ENCODE data around the gene CAP2. TPM values are rescaled to one million over a fixed set of nuclear protein-coding genes. Genes with fewer than 3 reads are reported as not detected.
"Not testable (repeated sequence)": the region's sequence is repeated elsewhere in the genome, so short reads cannot be mapped to it uniquely, and the experiment has no call there.

CAP2 gene
- total RNA-seq, 1 experiment from 2014 or later: 11.3 TPM

DNA sequence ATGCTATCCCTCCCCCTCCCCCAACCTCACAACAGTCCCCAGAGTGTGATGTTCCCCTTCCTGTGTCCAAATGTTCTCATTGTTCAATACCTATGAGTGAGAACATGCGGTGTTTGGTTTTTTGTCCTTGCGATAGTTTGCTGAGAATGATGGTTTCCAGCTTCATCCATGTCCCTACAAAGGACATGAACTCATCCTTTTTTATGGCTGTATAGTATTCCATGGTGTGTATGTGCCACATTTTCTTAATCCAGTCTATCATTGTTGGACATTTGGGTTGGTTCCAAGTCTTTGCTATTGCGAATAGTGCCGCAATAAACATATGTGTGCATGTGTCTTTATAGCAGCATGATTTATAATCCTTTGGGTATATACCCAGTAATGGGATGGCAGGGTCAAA, 152.3 kb downstream of the CAP2 start:
- not testable (repeated sequence) for H3K4me3 ChIP-seq (ENCODE audit: insufficient read depth, low read depth, low read length); H3K36me3 ChIP-seq (replicated peaks; ENCODE audit: control insufficient read depth, insufficient read depth, low read length); DNase-seq; H3K27me3 ChIP-seq (ENCODE audit: control insufficient read depth, insufficient read depth, low read length)

DNA sequence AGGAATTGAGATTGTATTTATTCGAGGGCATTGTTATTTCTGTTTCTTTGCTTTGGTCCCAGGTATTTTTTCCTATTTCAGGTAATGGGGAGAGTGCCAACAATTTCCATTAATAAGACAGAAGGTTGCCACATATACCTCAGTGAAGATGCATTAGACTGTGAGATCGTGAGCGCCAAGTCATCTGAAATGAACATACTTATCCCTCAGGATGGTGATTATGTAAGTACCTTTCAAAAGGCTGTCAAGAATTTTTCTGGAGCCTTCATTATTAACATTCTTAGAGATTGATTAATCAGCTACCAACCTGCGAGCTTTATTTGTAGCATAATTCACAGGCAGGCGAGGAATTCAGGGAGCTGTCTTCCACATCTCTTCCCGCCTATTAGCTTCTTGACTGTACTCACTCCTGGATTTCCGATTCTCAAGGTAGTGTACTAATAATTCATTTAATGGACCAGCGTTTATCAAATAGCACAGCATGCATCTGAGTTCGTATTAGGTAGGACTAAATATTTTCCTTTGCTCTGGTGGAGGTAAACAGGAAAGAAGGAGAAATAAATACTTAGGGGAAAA, 158.1 kb downstream of the CAP2 start:
- H3K4me3 ChIP-seq (ENCODE audit: insufficient read depth, low read depth, low read length): no peak overlapping the region
- no peaks in the 10 kb centered on the region for H3K27me3 ChIP-seq (ENCODE audit: control insufficient read depth, insufficient read depth, low read length)
- H3K36me3 ChIP-seq (replicated peaks; ENCODE audit: control insufficient read depth, insufficient read depth, low read length): no peaks in the 10 kb centered on the region; the same call in 1 of the 2 replicates
- DNase-seq: no peak

DNA sequence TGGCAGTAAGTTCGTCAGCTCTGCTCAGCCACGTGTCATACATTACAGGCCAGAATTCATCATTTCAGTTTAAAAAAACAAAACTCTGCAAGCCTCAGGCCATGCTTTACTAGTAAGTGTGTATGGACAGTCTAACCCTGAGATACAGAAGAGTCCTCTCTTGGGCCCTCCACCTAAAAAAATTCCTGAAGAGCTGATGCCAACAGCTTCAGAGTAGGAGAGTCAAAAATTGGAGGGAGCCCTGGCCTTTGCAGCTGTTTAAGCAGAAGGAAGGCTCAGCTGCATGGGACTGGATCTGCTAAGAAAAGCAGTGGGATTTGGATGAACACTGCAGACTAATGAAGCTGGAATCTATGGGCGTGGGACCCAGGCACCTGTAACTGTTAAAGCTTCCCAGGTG, 159.5 kb downstream of the CAP2 start:
- Histone ChIP-seq H3K36me3 (replicated peaks; ENCODE audit: control insufficient read depth, insufficient read depth, low read length) (no peaks in the 10 kb centered on the region), H3K27me3 (ENCODE audit: control insufficient read depth, insufficient read depth, low read length) (no peaks in the 10 kb centered on the region), H3K4me3 (ENCODE audit: insufficient read depth, low read depth, low read length) (no peak overlapping the region)
- no peak for DNase-seq

DNA sequence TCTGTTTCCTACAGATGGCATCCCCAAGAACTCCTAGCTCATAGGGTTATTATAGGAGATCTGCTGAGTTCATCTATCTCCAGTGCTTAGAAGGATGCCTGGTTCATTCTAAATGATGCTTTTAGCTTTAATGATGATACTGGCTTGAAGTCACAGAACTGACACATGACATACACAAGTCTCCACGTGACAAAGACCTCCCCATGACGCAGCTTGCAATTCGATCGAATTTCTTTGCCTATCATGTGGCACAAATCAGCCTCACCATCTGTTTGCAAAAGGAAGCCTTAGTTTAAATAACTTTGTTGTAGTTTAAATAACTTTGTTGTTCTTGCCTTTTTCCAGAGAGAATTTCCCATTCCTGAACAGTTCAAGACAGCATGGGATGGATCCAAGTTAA, 162.6 kb downstream of the CAP2 start:
- no peak for DNase-seq
- Histone ChIP-seq H3K27me3 (ENCODE audit: control insufficient read depth, insufficient read depth, low read length) (no peaks in the 10 kb centered on the region), H3K36me3 (replicated peaks; ENCODE audit: control insufficient read depth, insufficient read depth, low read length) (no peaks in the 10 kb centered on the region), H3K4me3 (ENCODE audit: insufficient read depth, low read depth, low read length) (no peak overlapping the region)

DNA sequence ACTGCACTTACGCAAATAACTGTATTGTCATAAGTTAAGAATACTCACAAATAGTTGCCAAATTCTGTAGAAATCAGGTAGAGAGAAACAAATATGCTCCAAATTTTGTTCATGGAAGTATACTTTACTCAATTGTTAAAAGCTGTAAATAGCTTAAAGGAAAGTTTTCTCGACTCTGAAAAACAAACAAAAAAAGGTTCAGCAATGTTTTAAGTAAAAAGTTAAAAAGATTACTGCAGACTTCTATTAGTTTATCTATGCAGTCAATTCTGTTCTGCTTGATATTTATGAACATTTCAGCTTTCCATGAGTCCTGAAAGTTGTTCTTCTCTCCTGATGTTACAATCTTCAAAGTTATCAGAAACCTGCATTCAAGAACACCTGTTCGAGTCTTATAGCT, 169.2 kb downstream of the CAP2 start:
- H3K4me3 ChIP-seq (ENCODE audit: insufficient read depth, low read depth, low read length): no peak overlapping the region
- no peak for DNase-seq
- no peaks in the 10 kb centered on the region for H3K27me3 ChIP-seq (ENCODE audit: control insufficient read depth, insufficient read depth, low read length)
- no peaks in the 10 kb centered on the region for H3K36me3 ChIP-seq (replicated peaks; ENCODE audit: control insufficient read depth, insufficient read depth, low read length)

DNA sequence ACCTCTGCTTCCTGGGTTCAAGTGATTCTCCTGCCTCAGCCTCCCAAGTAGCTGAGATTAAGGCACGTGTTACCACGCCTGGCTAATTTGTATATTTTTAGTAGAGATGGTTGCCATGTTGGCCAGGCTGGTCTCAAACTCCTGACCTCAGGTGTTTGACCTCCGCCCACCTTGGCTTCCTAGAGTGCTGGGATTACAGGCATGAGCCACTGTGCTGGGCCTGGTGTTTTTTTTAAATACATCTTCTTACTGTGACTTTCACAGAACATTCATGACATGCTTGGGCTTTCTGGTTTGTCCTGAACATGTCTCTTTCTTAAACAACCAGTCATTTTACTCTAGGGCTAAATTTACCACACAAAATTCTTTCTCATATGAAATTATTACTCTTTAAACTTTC, 172.0 kb downstream of the CAP2 start:
- Histone ChIP-seq H3K27me3 (ENCODE audit: control insufficient read depth, insufficient read depth, low read length) (no peaks in the 10 kb centered on the region), H3K4me3 (ENCODE audit: insufficient read depth, low read depth, low read length) (no peak overlapping the region), H3K36me3 (replicated peaks; ENCODE audit: control insufficient read depth, insufficient read depth, low read length) (no peaks in the 10 kb centered on the region)
- DNase-seq: no peak

DNA sequence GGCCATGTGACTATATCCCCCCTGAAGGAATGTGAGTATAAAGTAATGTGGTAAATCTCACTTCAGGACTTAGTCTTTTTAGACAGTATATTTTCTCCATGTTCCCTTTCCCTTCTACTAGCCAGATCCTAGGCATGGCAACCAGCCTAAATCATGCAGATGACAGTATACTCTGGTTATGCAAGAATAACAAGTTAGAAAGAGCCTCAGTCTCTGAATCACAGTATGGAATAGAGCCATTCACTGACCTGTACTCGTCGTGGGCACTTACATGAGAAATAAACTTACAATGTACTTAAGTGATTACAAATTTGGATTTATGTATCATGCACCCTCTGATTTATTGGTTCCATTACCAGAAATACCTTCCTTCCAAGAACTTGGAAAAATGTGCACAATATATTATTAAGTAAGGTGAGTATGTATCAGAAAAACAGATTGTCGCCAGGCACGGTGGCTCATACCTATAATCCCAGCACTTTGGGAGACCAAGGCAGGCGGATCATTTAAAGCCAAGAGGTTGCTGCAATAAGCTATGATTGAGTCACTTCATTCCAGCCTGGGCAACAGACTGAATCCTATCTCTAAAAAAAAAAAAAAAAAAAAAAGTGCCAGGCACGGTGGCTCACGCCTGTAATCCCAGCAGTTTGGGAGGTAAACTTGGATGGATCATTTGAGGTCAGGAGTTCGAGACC, 181.6 kb downstream of the CAP2 start:
- Histone ChIP-seq H3K27me3 (ENCODE audit: control insufficient read depth, insufficient read depth, low read length) (no peaks in the 10 kb centered on the region), H3K36me3 (replicated peaks; ENCODE audit: control insufficient read depth, insufficient read depth, low read length) (no peaks in the 10 kb centered on the region), H3K4me3 (ENCODE audit: insufficient read depth, low read depth, low read length) (no peak overlapping the region)
- DNase-seq: no peak

DNA sequence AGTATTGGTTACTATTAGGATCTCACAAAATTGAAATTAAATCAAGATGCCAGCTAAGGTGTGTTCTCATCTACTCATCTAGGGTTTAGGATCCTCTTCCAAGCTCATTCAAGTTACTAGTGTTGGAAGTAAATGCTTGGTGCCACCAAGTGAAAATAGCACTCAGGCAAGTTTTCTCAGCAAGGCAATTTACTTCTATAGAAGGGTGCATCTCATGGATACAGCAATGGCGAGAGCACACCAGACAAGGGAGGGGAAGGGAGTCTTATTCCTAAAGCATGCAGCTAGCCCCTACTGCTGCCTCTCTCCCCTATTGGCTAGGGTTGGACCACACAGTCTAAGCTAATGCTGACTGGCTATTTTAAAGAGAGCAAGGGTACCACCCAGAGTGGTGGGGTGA, 183.7 kb downstream of the CAP2 start:
- Histone ChIP-seq H3K4me3 (ENCODE audit: insufficient read depth, low read depth, low read length) (no peak overlapping the region), H3K27me3 (ENCODE audit: control insufficient read depth, insufficient read depth, low read length) (no peaks in the 10 kb centered on the region), H3K36me3 (replicated peaks; ENCODE audit: control insufficient read depth, insufficient read depth, low read length) (no peaks in the 10 kb centered on the region)
- DNase-seq: no peak

DNA sequence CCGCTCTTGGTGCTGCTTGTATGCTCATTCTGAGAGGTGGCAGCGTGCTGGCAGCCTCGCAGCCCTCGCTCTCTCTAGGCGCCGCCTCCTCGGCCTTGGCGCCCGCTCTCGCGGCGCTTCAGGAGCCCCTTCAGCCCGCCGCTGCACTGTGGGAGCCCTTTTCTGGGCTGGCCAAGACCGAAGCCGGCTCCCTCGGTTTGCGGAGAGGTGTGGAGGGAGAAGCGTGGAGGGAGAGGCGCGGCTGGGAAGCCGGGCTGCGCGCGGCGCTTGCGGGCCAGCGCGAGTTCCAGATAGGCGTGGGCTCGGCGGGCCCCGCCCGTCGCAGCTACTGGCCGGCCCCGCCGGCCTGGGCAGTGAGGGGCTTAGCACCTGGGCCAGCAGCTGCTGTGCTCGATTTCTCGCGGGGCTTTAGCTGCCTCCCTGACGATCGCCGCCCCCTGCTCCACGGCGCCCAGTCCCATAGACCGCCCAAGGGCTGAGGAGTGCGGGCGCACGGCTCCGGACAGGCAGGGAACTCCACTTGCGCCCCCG, 187.2 kb downstream of the CAP2 start:
- no peak for DNase-seq
- peak overlapping the region; percentile 26; the same call in 1 of the 2 replicates for H3K4me3 ChIP-seq (ENCODE audit: insufficient read depth, low read depth, low read length)
- H3K36me3 ChIP-seq (replicated peaks; ENCODE audit: control insufficient read depth, insufficient read depth, low read length): no peaks in the 10 kb centered on the region
- no peaks in the 10 kb centered on the region for H3K27me3 ChIP-seq (ENCODE audit: control insufficient read depth, insufficient read depth, low read length)

DNA sequence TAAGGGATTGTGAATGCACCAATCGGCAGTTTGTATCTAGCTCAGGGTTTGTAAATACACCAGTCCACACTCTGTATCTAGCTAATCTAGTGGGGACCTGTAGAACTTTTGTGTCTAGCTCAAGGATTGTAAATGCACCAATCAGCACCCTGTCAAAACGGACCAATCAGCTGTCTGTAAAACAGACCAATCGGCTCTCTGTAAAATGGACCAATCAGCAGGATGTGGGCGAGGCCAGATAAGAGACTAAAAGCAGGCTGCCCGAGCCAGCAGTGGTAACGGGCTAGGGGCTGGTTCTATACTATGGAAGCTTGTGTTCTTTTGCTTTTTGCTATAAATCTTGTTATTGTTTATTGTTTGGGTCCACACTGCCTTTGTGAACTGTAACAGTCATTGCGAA, 187.9 kb downstream of the CAP2 start:
- DNase-seq; H3K27me3 ChIP-seq (ENCODE audit: control insufficient read depth, insufficient read depth, low read length); H3K4me3 ChIP-seq (ENCODE audit: insufficient read depth, low read depth, low read length); H3K36me3 ChIP-seq (replicated peaks; ENCODE audit: control insufficient read depth, insufficient read depth, low read length): not testable (repeated sequence)

DNA sequence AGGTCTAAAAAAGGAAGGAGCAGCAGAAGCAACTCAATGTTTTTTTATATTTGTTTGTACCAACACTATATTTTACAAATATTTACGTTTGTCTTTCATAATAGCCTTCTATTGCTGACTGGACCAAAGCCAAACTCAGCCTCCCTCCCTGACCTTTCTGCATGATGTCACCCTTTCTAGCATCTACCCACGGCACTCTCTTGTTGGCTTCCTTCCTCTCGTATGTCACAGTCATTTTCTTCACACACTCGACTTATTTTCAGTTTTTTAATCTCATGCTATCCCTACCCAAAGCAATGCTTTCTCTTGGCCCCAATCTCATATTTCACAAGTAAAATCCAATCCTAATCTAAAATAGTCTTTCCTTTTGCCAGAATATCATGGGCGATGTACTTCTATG, 190.4 kb downstream of the CAP2 start:
- no peak overlapping the region for H3K4me3 ChIP-seq (ENCODE audit: insufficient read depth, low read depth, low read length)
- DNase-seq: no peak
- no peaks in the 10 kb centered on the region for H3K27me3 ChIP-seq (ENCODE audit: control insufficient read depth, insufficient read depth, low read length)
- H3K36me3 ChIP-seq (replicated peaks; ENCODE audit: control insufficient read depth, insufficient read depth, low read length): no peaks in the 10 kb centered on the region

DNA sequence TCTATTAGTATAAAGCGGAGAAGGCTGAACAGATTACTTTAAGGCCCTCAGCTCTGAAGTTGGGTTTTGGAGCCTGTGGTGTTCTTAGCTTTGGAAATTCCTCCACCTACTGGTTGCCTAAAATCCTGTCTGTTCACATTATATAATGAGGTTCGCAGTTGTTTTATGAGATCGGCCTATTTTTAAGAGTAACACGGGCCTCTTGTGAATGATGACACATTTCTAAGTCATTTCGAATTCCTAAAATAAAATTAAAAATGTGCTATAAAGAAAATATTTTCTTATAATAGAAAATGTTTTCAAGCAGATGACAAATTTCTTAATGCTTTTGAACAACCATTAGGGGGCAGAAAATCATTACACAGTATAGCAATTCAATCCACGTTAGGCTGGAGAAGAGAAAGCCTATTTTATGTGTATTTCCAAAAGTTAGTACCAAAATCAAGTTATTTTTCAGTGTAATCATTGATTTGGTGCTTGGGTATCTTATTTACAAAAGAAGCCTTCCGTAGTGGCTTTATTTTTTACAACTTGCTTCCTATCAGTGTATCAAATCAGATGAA, 190.9 kb downstream of the CAP2 start:
- no peaks in the 10 kb centered on the region for H3K36me3 ChIP-seq (replicated peaks; ENCODE audit: control insufficient read depth, insufficient read depth, low read length)
- DNase-seq: peak; percentile 73
- H3K4me3 ChIP-seq (ENCODE audit: insufficient read depth, low read depth, low read length): no peak overlapping the region
- H3K27me3 ChIP-seq (ENCODE audit: control insufficient read depth, insufficient read depth, low read length): no peaks in the 10 kb centered on the region

DNA sequence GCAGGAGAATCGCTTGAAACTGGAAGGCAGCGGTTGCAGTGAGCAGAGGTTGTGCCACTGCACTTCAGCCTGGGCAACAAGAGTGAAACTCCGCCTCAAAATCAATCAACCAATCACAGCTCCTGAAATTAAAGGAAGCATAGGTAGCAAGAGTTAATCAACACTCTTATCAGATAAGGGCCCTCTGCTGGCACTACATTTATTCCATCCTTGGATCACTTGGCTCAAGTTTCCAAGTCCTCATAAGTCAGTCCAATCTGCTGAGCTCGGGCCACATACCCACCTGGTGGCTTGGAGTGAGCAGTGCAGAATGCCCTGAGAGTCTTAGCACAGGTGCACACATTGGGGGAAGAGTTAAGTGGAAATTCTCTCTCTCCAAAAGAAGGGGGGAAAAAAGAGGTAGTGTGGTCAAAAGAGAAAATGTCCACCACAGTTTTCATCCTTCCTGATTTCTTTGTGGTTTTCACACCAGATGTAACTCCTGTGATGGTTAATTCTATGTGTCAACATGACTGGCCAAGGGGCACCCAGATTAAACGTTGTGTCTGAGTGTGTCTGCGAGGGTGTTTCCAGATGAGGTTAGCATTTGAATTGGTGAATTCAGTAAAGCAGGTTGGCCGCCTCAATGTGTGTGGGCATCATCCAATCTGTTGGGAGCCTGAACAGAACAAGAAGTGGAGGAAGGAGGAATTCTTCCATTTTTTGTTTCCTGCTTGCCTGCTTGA, 192.5 kb downstream of the CAP2 start:
- Histone ChIP-seq H3K27me3 (ENCODE audit: control insufficient read depth, insufficient read depth, low read length) (no peaks in the 10 kb centered on the region), H3K4me3 (ENCODE audit: insufficient read depth, low read depth, low read length) (no peak overlapping the region), H3K36me3 (replicated peaks; ENCODE audit: control insufficient read depth, insufficient read depth, low read length) (no peaks in the 10 kb centered on the region)
- DNase-seq: peak; percentile 56

DNA sequence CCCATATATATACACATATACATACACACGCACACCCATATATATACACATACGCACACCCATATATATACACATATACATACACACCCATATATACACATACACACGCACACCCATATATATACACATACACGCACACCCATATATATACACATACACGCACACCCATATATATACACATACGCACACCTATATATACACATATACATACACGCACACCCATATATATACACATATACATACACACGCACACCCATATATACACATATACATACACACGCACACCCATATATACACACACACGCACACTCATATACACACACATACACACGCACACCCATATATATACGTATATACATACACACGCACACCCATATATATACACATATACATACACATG, 193.2 kb downstream of the CAP2 start:
- DNase-seq; H3K4me3 ChIP-seq (ENCODE audit: insufficient read depth, low read depth, low read length); H3K27me3 ChIP-seq (ENCODE audit: control insufficient read depth, insufficient read depth, low read length); H3K36me3 ChIP-seq (replicated peaks; ENCODE audit: control insufficient read depth, insufficient read depth, low read length): not testable (repeated sequence)

DNA sequence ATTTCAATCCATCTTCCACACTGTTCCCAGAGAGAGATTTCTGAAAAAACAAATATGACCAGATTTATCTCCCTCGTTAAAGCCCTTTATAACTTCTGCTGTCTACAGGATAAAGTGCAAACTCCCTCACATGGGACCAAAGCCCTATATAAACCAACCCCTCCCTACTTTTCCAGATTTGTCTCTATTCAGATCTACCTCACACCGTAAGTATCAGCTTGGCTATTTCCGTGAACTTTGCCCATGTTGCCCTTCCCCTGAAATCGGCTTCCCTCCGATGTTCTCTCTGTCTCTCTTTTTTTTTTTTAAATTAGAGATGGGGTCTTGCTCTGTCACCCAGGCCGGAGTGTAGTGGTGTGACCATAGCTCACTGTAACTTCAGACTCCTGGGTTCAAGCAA, 194.6 kb downstream of the CAP2 start:
- DNase-seq: no peak
- H3K4me3 ChIP-seq (ENCODE audit: insufficient read depth, low read depth, low read length): no peak overlapping the region

More for the DNA sequence above, 194.6 kb downstream of the CAP2 start:
- Histone ChIP-seq H3K27me3 (ENCODE audit: control insufficient read depth, insufficient read depth, low read length) (no peaks in the 10 kb centered on the region), H3K36me3 (replicated peaks; ENCODE audit: control insufficient read depth, insufficient read depth, low read length) (no peaks in the 10 kb centered on the region)
